NK-92 (cell line): ENCODE data around the gene EXO1.
"Not testable (repeated sequence)": the region's sequence is repeated elsewhere in the genome, so short reads cannot be mapped to it uniquely, and the experiment has no call there.

ENCODE experiments used
- DNase-seq: peaks from one replicate; lab custom pipeline; 2025; ENCODE audit not compliant: unreplicated experiment; lab: John Stamatoyannopoulos, UW

EXO1 gene

GRCh38 chr1:241847796-241848685, at the start of gene EXO1:
TSS of gene EXO1 (plus strand) at chr1:241848204. CDS start at chr1:241850426, 2,222 bp downstream.
- DNase-seq: peak; percentile 70

GRCh38 chr1:241799416-241799815, 48.6 kb upstream of the EXO1 start:
- DNase-seq: no peak

GRCh38 chr1:241800640-241801039, 47.4 kb upstream of the EXO1 start:
- DNase-seq: no peak

GRCh38 chr1:241802863-241803262, 45.1 kb upstream of the EXO1 start:
- no peak for DNase-seq

GRCh38 chr1:241804706-241805105, 43.3 kb upstream of the EXO1 start:
- DNase-seq: not testable (repeated sequence)

GRCh38 chr1:241808265-241808664, 39.7 kb upstream of the EXO1 start:
- no peak for DNase-seq

- no peak for DNase-seq
These were observed 37.1 kb upstream of the EXO1 start for GRCh38 chr1:241810769-241811405.

GRCh38 chr1:241813768-241814320, 34.2 kb upstream of the EXO1 start:
- no peak for DNase-seq

- DNase-seq: no peak
These were observed 32.0 kb upstream of the EXO1 start for GRCh38 chr1:241816008-241816407.

- no peak for DNase-seq
These were observed 30.6 kb upstream of the EXO1 start for GRCh38 chr1:241817331-241817792.

- DNase-seq: no peak
These were observed 29.9 kb upstream of the EXO1 start for GRCh38 chr1:241817956-241818612.

- DNase-seq: no peak
These were observed 28.6 kb upstream of the EXO1 start for GRCh38 chr1:241819340-241819866.

GRCh38 chr1:241821363-241821762, 26.6 kb upstream of the EXO1 start:
- no peak for DNase-seq

- DNase-seq: no peak
These were observed 25.2 kb upstream of the EXO1 start for GRCh38 chr1:241822846-241823245.

- DNase-seq: no peak
These were observed 24.1 kb upstream of the EXO1 start for GRCh38 chr1:241823925-241824324.

GRCh38 chr1:241825581-241825980, 22.4 kb upstream of the EXO1 start:
- DNase-seq: no peak

GRCh38 chr1:241826613-241827012, 21.4 kb upstream of the EXO1 start:
- not testable (repeated sequence) for DNase-seq

GRCh38 chr1:241827264-241827663, 20.7 kb upstream of the EXO1 start:
- DNase-seq: no peak

- no peak for DNase-seq
These were observed 19.5 kb upstream of the EXO1 start for GRCh38 chr1:241828463-241829021.

- DNase-seq: no peak
These were observed 18.5 kb upstream of the EXO1 start for GRCh38 chr1:241829468-241829867.
